Stomach (tissue), 4 donors: ENCODE data around the gene CD247.

ENCODE experiments used
- EP300 ChIP-seq: sonication (generic); formaldehyde crosslinking; IDR thresholded peaks from one replicate; pipeline ENCODE4 v1.6.1; 2017; ENCODE audit warnings: antibody characterized with exemption
- POLR2AphosphoS5 ChIP-seq, 3 donors: sonication (generic); formaldehyde crosslinking; IDR thresholded peaks; one replicate each; pipeline ENCODE4 v1.6.1; 2016; ENCODE audit warnings: antibody characterized with exemption in 3 of 3
- TF ChIP-seq, protein P1 (sequence below), 7 experiments: fragments of 450-650 bp in 4 of 7; fragments of 200-600 bp in 3 of 7; sonication (generic) in 3 of 7; IDR thresholded peaks; one replicate each; pipeline ENCODE4 v1.5.1; 2016 to 2019; ENCODE audit warnings: antibody characterized with exemption in 7 of 7, control low read depth in 2 of 7, mild to moderate bottlenecking in 1 of 7

DNA sequence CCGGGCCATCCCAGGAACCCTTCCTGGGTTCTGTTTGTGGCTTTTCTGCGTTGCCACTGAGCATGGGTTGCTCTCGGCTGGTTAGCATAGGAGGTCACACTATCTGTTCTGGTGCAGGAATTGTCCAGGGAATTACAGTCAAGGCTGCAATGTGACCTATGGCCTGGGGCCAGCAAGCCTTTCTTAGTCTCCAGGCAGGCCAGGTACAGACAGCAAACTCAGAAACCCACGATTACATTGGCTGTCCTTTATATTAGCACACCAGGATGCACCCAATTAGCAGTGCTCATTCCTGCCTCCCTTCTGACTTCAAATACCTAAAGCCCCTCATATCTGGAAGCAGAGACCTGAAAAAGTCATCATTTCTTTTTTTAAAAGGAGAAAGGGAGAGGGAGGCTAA is 55.2 kb downstream of the CD247 start:
- TF ChIP-seq EP300 (no peak), POLR2AphosphoS5 (IDR thresholded peaks at IDR 0.05) (no peak)
- TF ChIP-seq, protein P1, sequence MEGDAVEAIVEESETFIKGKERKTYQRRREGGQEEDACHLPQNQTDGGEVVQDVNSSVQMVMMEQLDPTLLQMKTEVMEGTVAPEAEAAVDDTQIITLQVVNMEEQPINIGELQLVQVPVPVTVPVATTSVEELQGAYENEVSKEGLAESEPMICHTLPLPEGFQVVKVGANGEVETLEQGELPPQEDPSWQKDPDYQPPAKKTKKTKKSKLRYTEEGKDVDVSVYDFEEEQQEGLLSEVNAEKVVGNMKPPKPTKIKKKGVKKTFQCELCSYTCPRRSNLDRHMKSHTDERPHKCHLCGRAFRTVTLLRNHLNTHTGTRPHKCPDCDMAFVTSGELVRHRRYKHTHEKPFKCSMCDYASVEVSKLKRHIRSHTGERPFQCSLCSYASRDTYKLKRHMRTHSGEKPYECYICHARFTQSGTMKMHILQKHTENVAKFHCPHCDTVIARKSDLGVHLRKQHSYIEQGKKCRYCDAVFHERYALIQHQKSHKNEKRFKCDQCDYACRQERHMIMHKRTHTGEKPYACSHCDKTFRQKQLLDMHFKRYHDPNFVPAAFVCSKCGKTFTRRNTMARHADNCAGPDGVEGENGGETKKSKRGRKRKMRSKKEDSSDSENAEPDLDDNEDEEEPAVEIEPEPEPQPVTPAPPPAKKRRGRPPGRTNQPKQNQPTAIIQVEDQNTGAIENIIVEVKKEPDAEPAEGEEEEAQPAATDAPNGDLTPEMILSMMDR (IDR thresholded peaks at IDR 0.05) = no peak
